ENCODE measurements around the gene ZFYVE16.

- TF ChIP-seq ZBTB7A (IDR thresholded peaks at IDR 0.05; ENCODE audit: low read depth) (no peak), YY1 (IDR thresholded peaks at IDR 0.05; ENCODE audit: low read depth) (no peak), REST (IDR thresholded peaks at IDR 0.05; ENCODE audit: low read depth) (no peak), EP300 (IDR thresholded peaks at IDR 0.05; ENCODE audit: borderline replicate concordance) (no peak), CEBPB (IDR thresholded peaks at IDR 0.05) (no peak), CREB1 (IDR thresholded peaks at IDR 0.05; ENCODE audit: low read depth) (no peak), TEAD4 (IDR thresholded peaks at IDR 0.05) (no peak), TCF12 (IDR thresholded peaks at IDR 0.05; ENCODE audit: low read depth) (no peak), TAF1 (IDR thresholded peaks at IDR 0.05; ENCODE audit: low read depth) (no peak), RAD21 (IDR thresholded peaks at IDR 0.05; ENCODE audit: low read depth) (no peak), FOXM1 (IDR thresholded peaks at IDR 0.05; ENCODE audit: borderline replicate concordance, low read depth) (no peak), USF1 (IDR thresholded peaks at IDR 0.05) (no peak)
- TF ChIP-seq, protein P1, sequence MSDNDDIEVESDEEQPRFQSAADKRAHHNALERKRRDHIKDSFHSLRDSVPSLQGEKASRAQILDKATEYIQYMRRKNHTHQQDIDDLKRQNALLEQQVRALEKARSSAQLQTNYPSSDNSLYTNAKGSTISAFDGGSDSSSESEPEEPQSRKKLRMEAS (IDR thresholded peaks at IDR 0.05), result no peak
Observed at GRCh38 chr5:80483636-80484232, 75.9 kb downstream of the ZFYVE16 start.
